ENCODE measurements around the gene ASB17.
"Not testable (repeated sequence)": the region's sequence is repeated elsewhere in the genome, so short reads cannot be mapped to it uniquely, and the experiment has no call there.

ASB17 gene

GRCh38 chr1:75932304-75932703 lies at the start of gene ASB17:
ASB17 (minus strand) TSS chr1:75932404; CDS start chr1:75932291, 113 bp downstream.
- DNase-seq (ENCODE audit: low read depth in 3 of 3), result no peak

GRCh38 chr1:75980972-75981897 lies 49.0 kb upstream of the ASB17 start:
- no peak for DNase-seq (ENCODE audit: low read depth in 3 of 3)

GRCh38 chr1:75970631-75971030 lies 38.4 kb upstream of the ASB17 start:
- no peak for DNase-seq (ENCODE audit: low read depth in 3 of 3)

- no peak for DNase-seq (ENCODE audit: low read depth in 3 of 3)
These were observed 37.3 kb upstream of the ASB17 start for GRCh38 chr1:75969550-75969949.

GRCh38 chr1:75967719-75968118 lies 35.5 kb upstream of the ASB17 start:
- no peak for DNase-seq (ENCODE audit: low read depth in 3 of 3)

- DNase-seq (ENCODE audit: low read depth in 3 of 3), result no peak
These were observed 32.7 kb upstream of the ASB17 start for GRCh38 chr1:75964760-75965408.

- DNase-seq (ENCODE audit: low read depth in 3 of 3), result not testable (repeated sequence)
These were observed 32.0 kb upstream of the ASB17 start for GRCh38 chr1:75964110-75964759.

- DNase-seq (ENCODE audit: low read depth in 3 of 3), result no peak
These were observed 22.4 kb upstream of the ASB17 start for GRCh38 chr1:75954586-75954985.

GRCh38 chr1:75953461-75953860 lies 21.3 kb upstream of the ASB17 start:
- DNase-seq (ENCODE audit: low read depth in 3 of 3), result no peak

- DNase-seq (ENCODE audit: low read depth in 3 of 3), result no peak
These were observed 19.8 kb upstream of the ASB17 start for GRCh38 chr1:75952016-75952415.

- no peak for DNase-seq (ENCODE audit: low read depth in 3 of 3)
These were observed 18.0 kb upstream of the ASB17 start for GRCh38 chr1:75950176-75950575.

- DNase-seq (ENCODE audit: low read depth in 3 of 3), result not testable (repeated sequence)
These were observed 10.8 kb upstream of the ASB17 start for GRCh38 chr1:75943037-75943436.

GRCh38 chr1:75937034-75937433 lies 4.8 kb upstream of the ASB17 start:
- DNase-seq (ENCODE audit: low read depth in 3 of 3), result no peak

- DNase-seq (ENCODE audit: low read depth in 3 of 3), result no peak
These were observed 9.5 kb downstream of the ASB17 start for GRCh38 chr1:75922698-75923097.

- DNase-seq (ENCODE audit: low read depth in 3 of 3), result no peak
These were observed 15.4 kb downstream of the ASB17 start for GRCh38 chr1:75916834-75917233.

- DNase-seq (ENCODE audit: low read depth in 3 of 3), result no peak
These were observed 23.5 kb downstream of the ASB17 start for GRCh38 chr1:75908717-75909152.

GRCh38 chr1:75901371-75901770 lies 30.8 kb downstream of the ASB17 start:
- DNase-seq (ENCODE audit: low read depth in 3 of 3), result no peak

- no peak for DNase-seq (ENCODE audit: low read depth in 3 of 3)
These were observed 47.8 kb downstream of the ASB17 start for GRCh38 chr1:75884437-75884836.

- no peak for DNase-seq (ENCODE audit: low read depth in 3 of 3)
These were observed 52.2 kb downstream of the ASB17 start for GRCh38 chr1:75879985-75880384.

- DNase-seq (ENCODE audit: low read depth in 3 of 3), result no peak
These were observed 61.3 kb downstream of the ASB17 start for GRCh38 chr1:75870951-75871350.

Measured in stimulated activated CD4-positive, alpha-beta T cell treated with anti-CD3 and anti-CD28 coated beads, TNF-alpha, amount 100 ng/mL, for 4 hours (primary cell).